HL-60 (cell line): ENCODE measurements around the gene HIP1.

Experiments
- DNase-seq, 2 experiments: peaks; one replicate each; pipeline ENCODE4 v3.0.0-alpha.2; 2010 to 2020; ENCODE audit warnings: low read depth in 1 of 2, low spot score in 1 of 2
- H3K27ac ChIP-seq: fragments of 250-450 bp; sonication (Bioruptor Pico); replicated peaks from 2 replicates; pipeline ENCODE4 v1.5.1; 2020; ENCODE audit warnings: mild to moderate bottlenecking, moderate library complexity
- H3K27me3 ChIP-seq: fragments of 250-450 bp; sonication (Bioruptor Pico); 2 replicates; pipeline ENCODE4 v1.5.1; 2021; ENCODE audit warnings: mild to moderate bottlenecking, moderate library complexity; ENCODE audit not compliant: insufficient read depth, poor library complexity, severe bottlenecking
- H3K4me3 ChIP-seq: replicated peaks from 2 replicates; pipeline ENCODE4 v1.5.1; 2011; ENCODE audit warnings: mild to moderate bottlenecking, control low read depth, low read length; ENCODE audit not compliant: insufficient read depth
- CTCF ChIP-seq: IDR thresholded peaks from one replicate; pipeline ENCODE4 v1.5.1; 2011; ENCODE audit warnings: low read length, control low read depth, inconsistent platforms; ENCODE audit not compliant: insufficient read depth
- GABPA ChIP-seq: IDR thresholded peaks from 2 replicates; pipeline ENCODE4 v1.6.1; 2012; ENCODE audit warnings: low read depth
- POLR2AphosphoS5 ChIP-seq: IDR thresholded peaks from 2 replicates; pipeline ENCODE4 v1.6.1; 2012; ENCODE audit warnings: low read depth
- REST ChIP-seq: IDR thresholded peaks from 2 replicates; pipeline ENCODE4 v1.6.1; 2012; ENCODE audit warnings: low read depth; ENCODE audit not compliant: insufficient replicate concordance
- SPI1 ChIP-seq: IDR thresholded peaks from 2 replicates; pipeline ENCODE4 v1.6.1; 2012; ENCODE audit warnings: low read depth, mild to moderate bottlenecking, borderline replicate concordance

HIP1 gene

GRCh38 chr7:75642810-75643486 is 95.8 kb downstream of the HIP1 start:
- no peak overlapping the region for H3K27ac ChIP-seq
- TF ChIP-seq REST (no peak), CTCF (peak; percentile 92)
- DNase-seq: peak; percentile 80 to 86
- H3K4me3 ChIP-seq: no peak overlapping the region
- no peaks in the 10 kb centered on the region for H3K27me3 ChIP-seq

- Histone ChIP-seq H3K4me3 (no peak overlapping the region), H3K27me3 (no peaks in the 10 kb centered on the region), H3K27ac (no peak overlapping the region)
- DNase-seq: no peak
- TF ChIP-seq SPI1: no peak
- TF ChIP-seq REST: no peak
- no peak for TF ChIP-seq GABPA
- TF ChIP-seq CTCF: no peak
- no peak for TF ChIP-seq POLR2AphosphoS5
These were observed 98.5 kb downstream of the HIP1 start for GRCh38 chr7:75640201-75640600.

- no peak for DNase-seq
- H3K27me3 ChIP-seq: no peaks in the 10 kb centered on the region
- no peak for TF ChIP-seq REST
- no peak for TF ChIP-seq SPI1
- no peak for TF ChIP-seq POLR2AphosphoS5
- TF ChIP-seq CTCF: no peak
- no peak for TF ChIP-seq GABPA
- peak overlapping the region; percentile 59 for H3K4me3 ChIP-seq
- peak overlapping the region; percentile 74 for H3K27ac ChIP-seq
These were observed 98.9 kb downstream of the HIP1 start for GRCh38 chr7:75639886-75640190.
